HG03045 (cell line): Measurements from ENCODE around the gene PTPRN2.
"Not testable (repeated sequence)": the region's sequence is repeated elsewhere in the genome, so short reads cannot be mapped to it uniquely, and the experiment has no call there.

ENCODE experiments used
- ATAC-seq: cut with Tn5 transposase; IDR thresholded peaks from one replicate; pipeline ENCODE4 v1.9.1; 2021; ENCODE audit warnings: mild to moderate bottlenecking, moderate library complexity; ENCODE audit not compliant: unreplicated experiment

PTPRN2 gene

DNA sequence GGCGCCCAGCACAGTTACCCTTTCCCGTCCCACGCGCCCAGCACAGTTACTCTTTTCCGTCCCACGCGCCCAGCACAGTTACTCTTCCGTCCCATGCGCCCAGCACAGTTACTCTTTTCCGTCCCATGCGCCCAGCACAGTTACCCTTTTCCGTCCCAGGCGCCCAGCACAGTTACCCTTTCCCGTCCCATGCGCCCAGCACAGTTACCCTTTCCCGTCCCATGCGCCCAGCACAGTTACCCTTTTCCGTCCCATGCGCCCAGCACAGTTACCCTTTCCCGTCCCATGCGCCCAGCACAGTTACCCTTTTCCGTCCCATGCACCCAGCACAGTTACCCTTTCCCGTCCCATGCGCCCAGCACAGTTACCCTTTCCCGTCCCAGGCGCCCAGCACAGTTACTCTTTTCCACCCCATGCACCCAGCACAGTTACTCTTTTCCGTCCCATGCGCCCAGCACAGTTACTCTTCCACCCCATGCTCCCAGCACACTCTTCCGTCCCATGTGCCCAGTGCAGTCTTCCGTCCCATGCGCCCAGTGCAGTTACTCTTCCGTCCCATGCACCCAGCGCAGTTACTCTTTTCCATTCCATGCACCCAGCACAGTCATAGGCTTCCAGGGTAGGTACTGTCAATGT lies 853.7 kb downstream of the PTPRN2 start:
- not testable (repeated sequence) for ATAC-seq

DNA sequence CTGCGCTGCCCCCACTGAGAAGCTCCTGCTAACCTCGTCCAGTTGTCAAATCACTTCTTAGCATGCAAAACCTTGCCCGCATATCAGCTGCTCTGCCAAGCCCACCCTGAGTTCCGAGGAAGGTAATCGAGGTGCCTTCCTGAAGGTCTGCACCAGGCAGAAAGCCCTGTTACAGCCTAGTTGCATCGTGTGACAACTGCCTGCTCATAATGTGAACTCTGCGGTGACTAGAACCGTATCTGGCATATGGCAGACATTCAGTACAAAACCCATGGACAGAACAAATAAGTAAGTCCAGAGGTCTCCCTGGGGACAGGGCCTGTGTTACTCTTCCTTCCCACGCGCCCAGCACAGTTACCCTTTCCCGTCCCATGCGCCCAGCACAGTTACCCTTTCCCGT lies 856.5 kb downstream of the PTPRN2 start:
- no peak for ATAC-seq

DNA sequence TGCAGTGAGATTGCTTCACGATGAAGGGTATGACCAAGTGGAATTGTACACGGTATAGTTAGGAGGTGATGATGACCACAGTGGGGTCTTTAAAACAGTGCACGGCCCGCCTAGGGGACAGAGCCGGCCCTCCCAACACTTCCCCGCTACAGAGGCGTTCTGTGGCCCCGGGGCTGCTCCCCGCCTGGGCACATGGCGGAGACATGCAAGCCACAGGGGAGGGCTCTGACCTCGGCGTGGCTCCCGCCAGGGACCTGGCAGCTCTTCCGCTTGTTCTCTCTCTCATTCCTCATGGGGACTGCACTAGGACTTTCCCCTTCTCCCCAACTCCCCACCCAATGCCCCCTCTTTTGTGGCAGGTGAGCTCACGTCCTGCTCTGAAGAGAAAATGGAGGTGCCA lies 857.0 kb downstream of the PTPRN2 start:
- no peak for ATAC-seq

DNA sequence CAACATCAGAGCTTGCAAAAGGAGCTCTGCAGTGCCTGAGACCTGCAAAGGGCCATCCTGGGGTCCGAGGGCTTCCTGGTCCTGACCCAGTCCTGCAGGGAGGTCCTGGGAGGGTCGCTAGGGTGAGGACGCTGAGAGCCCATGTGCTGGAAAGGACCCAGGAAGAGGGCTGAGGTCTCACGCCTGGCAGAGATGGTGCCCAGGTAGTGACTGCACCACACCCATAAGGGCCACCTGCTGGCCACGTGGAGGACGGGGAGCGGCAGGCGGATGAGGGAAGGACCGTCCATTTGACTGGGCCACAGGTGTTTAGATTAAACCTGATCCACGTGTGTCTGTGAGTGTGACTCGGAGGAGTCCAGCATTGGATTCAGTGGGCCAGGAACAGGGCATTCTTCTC lies 858.1 kb downstream of the PTPRN2 start:
- no peak for ATAC-seq

DNA sequence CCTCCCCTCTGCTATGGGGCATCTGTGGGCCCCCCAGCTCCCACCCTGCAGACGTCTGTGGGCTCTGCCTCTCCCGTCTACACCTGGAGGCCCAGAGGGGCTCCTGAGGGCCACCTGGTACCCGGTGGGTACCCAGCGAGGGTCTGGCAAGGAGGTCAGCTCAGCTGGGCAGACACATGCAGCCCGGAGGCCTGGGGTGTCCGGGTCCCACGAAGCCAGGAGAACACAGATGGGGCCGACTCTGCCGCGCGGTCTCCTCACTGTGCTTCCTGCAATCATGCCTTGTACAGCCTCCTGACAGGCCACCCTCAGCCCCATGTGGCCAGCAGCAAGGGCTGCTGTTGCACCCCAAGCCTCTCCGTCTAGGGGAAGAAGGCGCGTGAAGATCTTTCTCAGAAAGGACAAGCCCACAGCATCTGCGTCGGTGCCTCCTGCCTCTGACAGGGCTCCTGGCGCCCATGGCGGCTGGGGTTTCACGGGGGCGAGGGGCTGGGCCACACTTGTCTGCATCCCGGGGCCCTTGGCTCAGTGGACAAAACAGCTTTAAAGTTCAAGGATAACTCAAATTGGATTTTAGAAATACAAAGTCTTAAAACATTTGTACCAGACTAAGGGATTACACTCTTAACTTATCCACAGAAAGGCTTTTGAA lies 859.5 kb downstream of the PTPRN2 start:
- ATAC-seq = no peak

DNA sequence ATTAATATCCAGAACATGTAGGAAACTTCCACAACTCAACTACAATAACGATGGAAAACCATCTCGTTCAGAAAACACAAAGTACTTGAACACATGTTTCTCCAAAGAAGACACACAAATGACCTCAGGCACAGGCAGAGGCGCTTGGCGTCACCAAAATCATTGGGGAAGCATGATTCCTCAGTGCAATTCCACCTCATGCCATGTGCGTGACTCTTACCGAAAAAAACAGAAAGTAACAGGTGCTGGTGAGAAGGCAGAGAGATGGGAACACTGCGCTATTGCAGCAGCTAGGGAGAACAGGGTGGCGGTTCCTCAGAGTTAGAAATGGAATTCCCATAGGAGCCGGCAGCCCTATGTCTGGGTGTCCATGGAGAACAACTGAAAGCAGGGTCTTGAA lies 860.9 kb downstream of the PTPRN2 start:
- ATAC-seq = no peak

DNA sequence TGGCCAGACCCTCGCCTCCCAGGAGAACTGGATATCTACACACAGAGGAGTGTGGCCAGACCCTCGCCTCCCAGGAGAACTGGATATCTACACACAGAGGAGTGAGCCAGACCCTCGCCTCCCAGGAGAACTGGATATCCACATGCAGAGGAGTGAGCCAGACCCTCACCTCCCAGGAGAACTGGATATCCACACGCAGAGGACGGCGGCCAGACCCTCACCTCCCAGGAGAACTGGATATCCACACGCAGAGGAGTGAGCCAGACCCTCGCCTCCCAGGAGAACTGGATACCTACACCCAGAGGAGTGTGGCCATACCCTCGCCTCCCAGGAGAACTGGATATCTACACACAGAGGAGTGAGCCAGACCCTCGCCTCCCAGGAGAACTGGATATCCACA lies 862.3 kb downstream of the PTPRN2 start:
- ATAC-seq = not testable (repeated sequence)

DNA sequence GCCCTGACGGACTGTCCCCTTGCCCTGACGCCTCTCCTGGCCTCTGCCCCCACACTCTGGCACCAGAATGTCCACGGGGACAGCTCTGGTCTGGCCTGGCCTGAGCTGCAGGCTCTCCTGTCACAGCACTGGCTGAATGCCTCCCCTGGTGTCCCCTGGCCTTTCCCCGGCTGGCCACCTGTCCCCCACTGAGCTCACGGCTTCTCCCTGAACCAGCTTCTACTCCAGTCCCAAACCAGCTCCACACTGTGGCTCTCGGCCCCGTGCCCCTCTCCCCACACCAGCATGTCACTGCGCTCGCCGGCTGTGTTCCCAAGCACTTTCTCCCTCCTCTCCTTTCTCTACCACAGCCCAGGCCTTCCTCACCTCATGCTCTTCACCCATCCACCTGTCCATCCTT lies 864.4 kb downstream of the PTPRN2 start:
- no peak for ATAC-seq

DNA sequence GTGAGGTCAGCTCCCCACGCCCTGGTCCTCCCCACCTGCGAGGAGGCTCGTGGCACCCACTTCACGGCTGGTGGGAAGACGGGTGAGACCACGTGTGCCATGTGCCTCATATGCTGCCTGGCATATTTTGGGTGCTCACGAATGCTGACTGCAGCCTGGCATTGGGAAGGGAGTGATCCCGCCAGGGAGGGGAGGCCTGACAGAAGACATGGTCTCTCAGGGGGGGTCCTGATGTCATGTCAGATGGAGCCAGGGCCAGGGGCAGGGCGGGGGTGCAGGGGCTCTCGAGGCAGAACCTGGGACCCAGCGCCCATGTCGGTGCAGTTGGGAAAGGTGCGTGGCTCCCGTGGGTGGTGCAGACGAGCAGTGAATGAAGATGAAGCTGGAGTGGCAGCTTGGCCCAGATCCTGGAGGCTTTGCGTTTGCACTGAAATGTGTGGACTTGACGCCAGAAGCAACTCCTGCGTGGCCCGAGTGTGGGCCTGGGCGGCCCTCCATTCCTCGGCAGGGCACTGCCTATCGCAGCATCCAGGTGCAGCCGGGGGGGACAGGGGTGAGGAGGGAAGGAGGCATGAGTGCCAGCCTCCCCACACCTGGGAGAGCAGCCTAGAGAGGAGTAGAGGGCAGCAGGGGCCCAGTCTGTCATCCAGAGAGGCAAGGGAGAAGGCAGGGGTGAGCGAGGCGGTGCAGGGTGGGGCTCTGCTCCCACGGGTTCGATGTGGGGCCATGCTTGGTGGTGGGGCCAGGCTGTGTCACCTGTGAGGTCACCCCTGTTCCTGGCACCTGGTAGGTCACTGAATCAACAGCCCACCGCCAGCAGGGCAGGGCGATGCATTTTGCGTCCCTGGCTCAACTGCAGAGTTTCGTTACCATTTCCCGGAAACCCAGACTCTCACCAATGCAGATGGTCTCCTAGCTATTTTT lies 865.2 kb downstream of the PTPRN2 start:
- ATAC-seq = no peak

DNA sequence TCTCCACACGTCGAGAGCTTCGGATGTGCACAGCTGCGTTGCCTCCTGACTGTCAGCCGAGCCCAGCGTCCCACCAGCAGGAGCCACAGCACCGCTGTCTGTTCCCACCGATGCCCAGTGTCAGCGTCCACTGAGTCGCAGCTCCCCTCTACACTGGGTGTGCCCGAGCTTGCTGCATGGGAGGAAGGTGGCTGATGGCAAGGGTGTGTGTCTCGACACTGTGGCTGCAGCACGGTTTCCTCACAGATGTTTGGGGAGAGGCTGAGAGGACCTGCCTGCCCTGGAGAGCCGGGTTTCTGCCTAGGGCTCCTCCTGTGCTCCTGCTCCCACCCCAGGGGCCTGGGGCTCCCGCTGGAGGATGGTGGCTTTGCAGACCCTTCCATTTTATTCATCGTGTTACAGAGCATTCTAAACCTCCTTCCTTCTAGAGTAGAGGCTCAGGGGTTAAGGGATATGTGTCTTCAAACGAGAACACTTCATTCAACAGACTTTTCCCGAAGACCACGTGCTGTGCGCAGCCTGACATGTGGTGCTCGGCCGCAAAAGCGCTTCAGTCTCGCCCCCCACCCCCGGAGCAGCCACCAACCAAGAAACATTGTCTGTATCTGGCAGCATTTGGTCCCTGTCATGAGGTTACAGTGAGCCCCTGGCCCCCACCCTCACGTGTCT lies 866.0 kb downstream of the PTPRN2 start:
- no peak for ATAC-seq

DNA sequence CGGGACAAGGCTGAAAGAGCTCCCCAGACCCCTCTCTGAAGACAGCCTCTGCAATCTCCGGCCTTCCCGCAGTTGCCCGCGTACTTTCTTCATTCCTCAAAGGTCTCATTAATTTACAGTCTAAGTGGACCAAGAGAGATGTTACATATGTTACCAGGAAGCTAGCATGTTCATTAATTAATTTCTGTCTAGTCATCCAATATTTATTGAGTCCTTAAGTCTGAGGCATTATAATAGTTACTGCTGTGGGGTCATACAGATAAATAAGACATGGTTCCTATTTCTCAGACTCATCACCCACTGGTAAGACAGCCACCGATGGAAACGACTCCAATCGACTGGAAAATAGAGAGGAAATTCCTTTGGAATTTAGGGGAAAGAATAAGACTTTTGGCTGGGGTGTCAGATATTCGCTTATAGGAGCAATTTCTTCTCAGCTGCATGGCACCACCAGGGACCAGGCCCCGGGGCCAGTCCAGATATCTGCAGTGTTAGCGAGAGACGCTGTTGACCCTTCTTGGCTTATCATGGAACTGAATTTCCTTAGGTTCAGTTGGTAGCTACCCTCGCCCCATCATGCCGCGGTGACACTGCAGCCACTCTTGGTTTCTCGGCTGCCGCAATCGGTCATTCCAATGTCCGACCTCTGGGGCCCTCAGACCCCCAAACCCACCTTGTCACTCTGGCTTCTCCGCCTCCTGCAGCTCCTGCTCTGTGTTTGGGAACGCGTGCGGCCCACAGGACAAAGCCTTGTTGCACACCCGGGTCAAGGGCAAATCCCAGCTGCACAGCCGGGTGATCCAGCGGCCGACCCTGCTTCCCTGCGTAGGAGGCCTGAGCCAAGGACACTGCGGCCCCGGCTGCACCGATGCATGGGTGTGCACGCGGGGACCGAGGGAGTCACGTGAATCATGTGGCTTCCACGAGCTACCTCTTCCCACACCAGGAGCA lies 867.6 kb downstream of the PTPRN2 start:
- no peak for ATAC-seq

DNA sequence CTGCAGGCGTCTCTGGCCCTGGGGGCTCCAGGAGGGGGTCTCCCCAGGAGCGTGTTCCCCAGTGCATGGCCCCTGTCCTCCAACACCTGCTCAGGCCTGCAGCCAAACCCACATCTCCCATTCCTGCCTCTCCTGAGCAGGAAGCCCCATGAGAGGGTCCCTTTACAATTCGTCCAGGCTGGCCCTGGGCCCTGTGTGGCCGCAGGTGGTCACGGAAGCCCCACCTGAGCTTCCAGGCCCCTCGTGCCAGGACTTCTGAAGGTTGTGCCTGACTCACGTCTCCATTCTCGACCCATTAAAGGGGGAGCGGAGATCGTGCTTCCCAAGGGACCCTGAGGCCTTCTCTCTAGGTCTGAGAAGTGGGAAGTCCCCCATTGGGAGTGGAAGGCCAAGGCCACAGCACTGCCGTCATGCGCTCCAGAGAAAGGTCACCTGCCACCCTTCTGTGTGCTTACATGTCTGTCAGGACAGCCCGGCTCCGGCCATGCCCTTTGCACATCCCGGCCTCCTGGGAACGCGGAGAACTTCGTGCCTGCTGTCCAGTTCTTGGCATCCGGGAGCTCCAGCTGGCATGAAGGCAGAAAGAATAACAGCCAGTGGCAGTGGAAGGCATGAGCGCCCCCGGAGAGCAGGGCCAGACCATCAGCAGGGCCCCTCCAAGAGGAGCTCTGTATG lies 868.5 kb downstream of the PTPRN2 start:
- ATAC-seq = no peak

DNA sequence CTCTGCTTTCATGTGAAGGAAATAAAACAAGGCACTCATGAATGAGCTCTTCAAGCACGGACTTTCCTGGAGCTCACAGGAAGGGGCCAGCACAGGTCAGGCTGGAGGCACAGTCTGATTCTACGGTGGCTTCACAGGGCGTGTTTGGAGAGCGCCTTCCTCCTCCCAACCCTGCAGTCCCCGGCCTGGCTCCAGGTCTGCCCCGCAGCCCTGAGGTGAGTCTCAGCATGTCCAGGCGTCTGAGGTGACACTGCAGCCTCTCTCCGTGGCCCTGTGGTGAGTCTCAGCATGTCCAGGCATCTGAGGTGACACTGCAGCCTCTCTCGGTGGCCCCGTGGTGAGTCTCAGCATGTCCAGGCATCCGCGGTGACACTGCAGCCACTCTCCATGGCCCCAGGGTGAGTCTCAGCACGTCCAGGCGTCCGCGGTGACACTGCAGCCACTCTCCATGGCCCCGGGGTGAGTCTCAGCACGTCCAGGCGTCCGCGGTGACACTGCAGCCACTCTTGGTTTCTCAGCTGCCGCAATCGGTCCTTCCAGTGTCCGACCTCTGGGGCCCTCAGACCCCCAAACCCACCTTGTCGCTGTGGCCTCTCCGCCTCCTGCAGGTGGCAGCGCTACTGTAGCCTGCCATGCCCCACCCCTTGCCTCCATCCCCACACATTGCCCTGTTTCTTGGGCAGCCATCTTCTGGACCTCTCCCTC lies 869.2 kb downstream of the PTPRN2 start:
- no peak for ATAC-seq

DNA sequence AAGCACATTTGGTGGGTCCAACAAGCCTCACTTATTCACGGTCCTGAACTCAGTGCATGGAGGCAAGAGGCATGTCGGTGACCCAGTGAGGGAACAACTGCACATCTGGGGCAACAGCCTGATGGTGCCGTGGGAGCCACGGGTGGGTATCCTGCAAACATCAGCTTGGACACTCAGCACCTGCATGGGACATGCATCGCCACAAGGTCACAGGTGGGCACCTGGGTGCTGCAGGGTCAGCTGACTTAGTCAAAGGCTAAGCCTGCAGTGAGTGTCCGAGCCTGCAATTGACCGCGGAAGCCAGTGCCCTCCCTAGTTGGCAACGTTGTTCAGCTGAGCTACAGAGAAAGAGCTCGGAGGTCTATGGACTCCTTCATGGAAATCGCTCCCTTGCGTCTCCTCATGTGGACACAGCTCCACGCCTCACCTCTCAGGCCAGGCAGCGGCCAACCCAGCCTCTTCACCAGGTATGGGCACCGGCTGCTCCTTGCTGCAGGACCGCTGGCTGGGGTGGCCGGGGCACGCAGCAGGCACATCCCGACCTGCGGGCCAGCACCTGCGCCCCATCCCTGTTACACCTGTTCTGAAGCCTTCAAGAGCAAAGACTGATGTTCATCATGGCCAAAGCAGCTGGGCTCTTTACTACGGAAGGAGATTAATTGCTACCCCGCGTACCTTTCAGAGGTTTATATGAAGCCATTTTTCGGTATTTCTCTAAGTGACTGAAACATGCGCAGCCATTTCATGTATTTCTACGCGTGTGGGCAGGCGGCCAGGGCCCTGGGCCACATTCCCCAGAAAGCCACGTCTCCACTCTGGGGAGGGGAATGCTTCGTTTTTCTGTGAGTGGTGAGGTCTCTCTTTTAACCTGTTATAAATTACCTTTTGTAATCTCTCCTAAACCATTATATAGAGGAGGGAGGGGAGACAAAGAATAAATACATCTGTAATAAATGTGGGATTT lies 870.1 kb downstream of the PTPRN2 start:
- no peak for ATAC-seq

DNA sequence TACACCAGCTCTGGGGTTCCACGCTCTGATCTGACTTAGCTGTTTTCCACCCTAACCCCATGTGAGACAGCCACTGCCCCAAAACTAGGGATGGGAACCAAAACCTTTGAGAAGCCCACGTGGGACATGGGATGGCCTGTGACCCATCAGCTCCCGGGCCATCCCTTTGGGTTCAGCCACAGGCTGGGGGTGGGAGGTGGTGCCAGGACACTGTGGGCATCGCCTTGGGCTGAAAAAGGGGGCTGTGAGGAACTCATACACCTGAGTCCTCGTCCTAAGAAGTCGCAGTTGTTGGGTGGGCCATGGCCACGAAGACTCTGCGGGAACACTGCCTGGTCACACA lies 871.7 kb downstream of the PTPRN2 start:
- no peak for ATAC-seq

DNA sequence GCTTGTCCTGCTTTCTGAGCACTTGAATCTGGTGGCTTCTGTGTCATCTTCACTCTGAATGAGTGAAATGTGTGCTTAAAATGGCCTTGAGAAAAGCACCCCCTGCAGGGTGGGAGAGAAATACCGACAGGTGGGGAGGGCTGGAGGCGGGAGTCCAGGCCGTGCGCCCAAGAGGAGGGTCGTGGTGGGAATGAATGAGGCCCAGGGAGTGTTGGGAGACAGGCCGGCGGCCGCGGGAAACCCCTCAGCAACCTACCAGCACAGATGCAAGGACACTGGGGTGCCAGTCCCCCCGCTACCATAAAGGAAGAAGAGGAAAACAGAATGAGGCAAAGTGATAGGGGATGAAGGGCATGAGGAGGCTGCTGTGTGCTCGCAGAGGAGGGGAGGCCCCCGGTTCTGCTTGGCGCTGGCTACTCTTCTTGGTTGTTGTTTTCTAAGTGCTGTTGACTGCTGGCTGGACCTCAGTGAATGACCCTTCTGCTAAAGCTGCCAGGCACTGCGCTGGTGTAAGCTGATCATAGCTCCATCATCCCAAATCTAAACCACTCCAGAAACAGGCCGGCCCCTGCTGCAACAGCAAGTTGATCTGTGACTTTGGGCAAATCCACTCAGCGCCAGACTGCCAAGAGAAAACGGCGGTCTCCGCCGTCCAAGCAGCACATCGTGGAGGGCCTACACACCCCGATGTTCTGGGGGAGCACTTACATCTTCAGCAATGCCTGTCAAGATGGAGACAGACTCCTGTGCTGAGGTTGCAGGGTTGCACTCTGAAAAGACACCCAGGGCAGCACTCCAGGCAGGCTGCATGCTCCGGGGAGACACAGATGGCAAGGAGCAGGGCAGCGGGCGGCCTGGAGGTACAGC lies 872.3 kb downstream of the PTPRN2 start:
- no peak for ATAC-seq
